GM12874 (cell line): ENCODE measurements around the gene ZFYVE28.

Source experiments
- CTCF ChIP-seq: IDR thresholded peaks from 2 replicates; pipeline ENCODE4 v1.5.1; 2011; ENCODE audit warnings: low read depth, mild to moderate bottlenecking, control low read depth, low read length, moderate library complexity; ENCODE audit not compliant: insufficient read depth

The ZFYVE28 gene

GRCh38 chr4:2399216-2399615 is 19.2 kb downstream of the ZFYVE28 start:
- no peak for TF ChIP-seq CTCF

DNA sequence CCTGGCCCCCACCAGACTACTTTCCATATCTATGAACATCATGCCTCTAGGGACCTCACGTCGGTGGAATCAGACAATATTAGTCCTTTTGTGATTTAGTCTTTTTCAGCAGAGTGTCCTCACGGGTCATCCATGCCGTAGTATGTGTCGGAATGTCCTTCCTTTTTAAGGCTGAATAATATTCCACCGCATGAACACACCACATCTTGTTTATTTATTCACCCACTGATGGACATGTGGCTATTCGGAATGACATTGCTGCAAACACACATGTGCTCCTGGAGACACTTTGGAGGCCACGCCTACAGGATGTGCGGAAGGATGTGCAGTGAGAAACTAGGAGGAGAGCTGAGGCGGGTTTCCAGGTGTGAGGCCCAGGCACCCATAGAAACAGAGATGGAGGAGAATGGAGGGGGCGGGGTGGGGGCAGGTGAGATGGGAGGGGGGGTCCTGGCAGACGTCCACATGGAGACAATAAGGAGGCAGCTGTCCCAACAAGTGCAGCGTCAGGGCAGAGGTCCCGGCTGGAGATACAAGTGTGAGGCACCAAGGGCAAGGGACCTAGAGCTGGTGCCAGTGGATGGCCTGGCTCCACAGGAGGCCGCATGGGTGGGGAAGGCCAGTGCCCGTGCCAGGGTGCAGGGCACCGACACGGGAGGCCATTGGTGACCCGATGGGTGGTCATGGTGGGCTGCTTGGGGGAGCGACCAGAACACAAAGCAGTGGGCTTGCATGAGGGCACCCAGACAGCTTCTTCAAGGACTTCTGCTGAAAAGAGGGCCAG is 20.7 kb downstream of the ZFYVE28 start:
- TF ChIP-seq CTCF, result no peak

DNA sequence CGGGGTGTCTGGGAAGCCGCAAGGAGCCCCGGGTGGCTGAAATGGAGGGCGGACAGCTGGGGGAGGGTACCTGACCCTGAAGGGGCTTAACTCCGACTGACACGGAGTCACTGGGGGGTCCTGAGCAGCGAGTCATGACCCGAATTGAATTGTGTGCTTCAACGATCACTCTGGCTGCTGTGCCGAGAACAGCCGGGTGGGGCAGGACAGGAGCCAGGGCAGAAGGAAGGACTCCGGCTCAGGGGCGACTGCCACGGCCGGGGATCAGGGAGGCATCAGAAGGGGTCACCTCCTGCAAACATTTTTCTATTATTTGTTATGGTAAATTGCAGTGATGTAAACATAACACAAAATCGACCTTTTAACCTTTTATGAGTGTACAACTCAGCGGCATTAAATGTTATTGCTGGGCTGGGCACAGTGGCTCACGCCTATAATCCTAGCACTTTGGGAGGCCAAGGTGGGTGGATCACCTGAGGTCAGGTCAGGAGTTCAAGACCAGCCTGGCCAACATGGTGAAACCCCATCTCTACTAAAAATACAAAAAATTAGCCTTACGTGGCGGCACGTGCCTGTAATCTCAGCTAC is 21.6 kb downstream of the ZFYVE28 start:
- TF ChIP-seq CTCF, result no peak

- TF ChIP-seq CTCF, result no peak
Measured at GRCh38 chr4:2395584-2395983, 22.9 kb downstream of the ZFYVE28 start.

GRCh38 chr4:2395038-2395437 is 23.4 kb downstream of the ZFYVE28 start:
- TF ChIP-seq CTCF, result no peak

- no peak for TF ChIP-seq CTCF
Measured at GRCh38 chr4:2394528-2394927, 23.9 kb downstream of the ZFYVE28 start.

- TF ChIP-seq CTCF, result no peak
Measured at GRCh38 chr4:2393353-2394270, 24.8 kb downstream of the ZFYVE28 start.
